IMR-90 (cell line): Measurements from ENCODE around the gene LRRC8C. TPM values are rescaled to one million over a fixed set of nuclear protein-coding genes. Genes with fewer than 3 reads are reported as not detected.

Experiments
- ATAC-seq: fragments of 200-7000 bp; cut with Tn5 transposase; 2 replicates; pipeline ENCODE4 v1.9.1; 2020; ENCODE audit warnings: low read depth, mild to moderate bottlenecking, moderate library complexity
- BruUV-seq: library from RNA; stranded (reverse); fragments of 400-500 nt; replicated peaks from 2 replicates; lab custom pipeline; 2021; lab: Mats Ljungman, UMichigan
- CTCF ChIA-PET: fragments of 300-600 bp; formaldehyde crosslinking; extraction: SDS; loops from one replicate; lab custom pipeline; 2021; ENCODE audit warnings: antibody characterized with exemption; lab: Yijun Ruan, JAX
- POLR2A ChIA-PET: fragments of 300-600 bp; sonication (Branson Sonifier 250); formaldehyde crosslinking; loops from one replicate; lab custom pipeline; 2022; ENCODE audit warnings: antibody characterized with exemption; ENCODE audit not compliant: unreplicated experiment; lab: Charles Lee
- DNase-seq: peaks from one replicate; pipeline ENCODE4 v3.0.0; 2013
- H2AFZ ChIP-seq: replicated peaks from 2 replicates; pipeline ENCODE3; 2013; ENCODE audit warnings: low read length, mild to moderate bottlenecking; ENCODE audit not compliant: poor library complexity
- H2AK5ac ChIP-seq: 2 replicates; pipeline ENCODE4 v1.6.1; 2013; ENCODE audit warnings: low read depth, low read length, inconsistent platforms
- H2AK9ac ChIP-seq: replicated peaks from 2 replicates; pipeline ENCODE3; 2013; ENCODE audit warnings: mild to moderate bottlenecking, low read depth, low read length, moderate library complexity; ENCODE audit not compliant: poor library complexity
- H2BK120ac ChIP-seq: 2 replicates; pipeline ENCODE4 v1.6.1; 2013; ENCODE audit warnings: low read depth, low read length, inconsistent platforms
- H2BK15ac ChIP-seq: 3 replicates; pipeline ENCODE4 v1.6.1; 2013; ENCODE audit warnings: low read depth, low read length, inconsistent platforms
- H2BK20ac ChIP-seq: 2 replicates; pipeline ENCODE4 v1.6.1; 2013; ENCODE audit warnings: low read depth, mild to moderate bottlenecking, inconsistent platforms, low read length, moderate library complexity
- H2BK5ac ChIP-seq: 2 replicates; pipeline ENCODE4 v1.6.1; 2013; ENCODE audit warnings: mild to moderate bottlenecking, low read depth, low read length, inconsistent platforms; ENCODE audit not compliant: poor library complexity, severe bottlenecking
- H3K14ac ChIP-seq: replicated peaks from 2 replicates; pipeline ENCODE4 v1.6.1; 2013; ENCODE audit warnings: low read depth, low read length, inconsistent platforms
- H3K18ac ChIP-seq: 2 replicates; pipeline ENCODE4 v1.6.1; 2013; ENCODE audit warnings: low read depth, low read length, control low read depth
- H3K23ac ChIP-seq: 2 replicates; pipeline ENCODE4 v1.6.1; 2013; ENCODE audit warnings: low read depth, low read length, inconsistent platforms
- H3K27ac ChIP-seq: 2 replicates; pipeline ENCODE4 v1.5.1; 2013; ENCODE audit warnings: mild to moderate bottlenecking, control low read depth, low read length; ENCODE audit not compliant: insufficient read depth
- H3K27me3 ChIP-seq: 2 replicates; pipeline ENCODE4 v1.6.1; 2013; ENCODE audit warnings: low read length; ENCODE audit not compliant: control insufficient read depth, insufficient read depth
- H3K36me3 ChIP-seq: 2 replicates; pipeline ENCODE4 v1.6.1; 2013; ENCODE audit warnings: low read length, mixed read lengths; ENCODE audit not compliant: control insufficient read depth, insufficient read depth
- H3K4ac ChIP-seq: 2 replicates; pipeline ENCODE4 v1.6.1; 2013; ENCODE audit warnings: low read depth, low read length, inconsistent platforms
- H3K4me1 ChIP-seq: 2 replicates; pipeline ENCODE4 v1.6.1; 2013; ENCODE audit warnings: low read length, mixed read lengths; ENCODE audit not compliant: control insufficient read depth, insufficient read depth
- H3K4me2 ChIP-seq: 2 replicates; pipeline ENCODE4 v1.6.1; 2013; ENCODE audit warnings: low read depth, mild to moderate bottlenecking, control low read depth, low read length, moderate library complexity
- H3K4me3 ChIP-seq: 2 replicates; pipeline ENCODE4 v1.5.1; 2013; ENCODE audit warnings: low read depth, mild to moderate bottlenecking, control low read depth, low read length, moderate library complexity; ENCODE audit not compliant: insufficient read depth
- H3K56ac ChIP-seq: 2 replicates; pipeline ENCODE4 v1.6.1; 2013; ENCODE audit warnings: low read length, inconsistent platforms; ENCODE audit not compliant: insufficient read depth; ENCODE audit errors: extremely low read depth
- H3K79me1 ChIP-seq, 2 experiments: 2 replicates each; pipeline ENCODE4 v1.6.1; 2013; ENCODE audit warnings: low read length in 2 of 2, inconsistent platforms in 1 of 2, low read depth in 1 of 2
- H3K9ac ChIP-seq: 2 replicates; pipeline ENCODE4 v1.6.1; 2013; ENCODE audit warnings: low read depth, low read length, control low read depth
- H3K9me1 ChIP-seq: 2 replicates; pipeline ENCODE4 v1.6.1; 2013; ENCODE audit warnings: low read length, inconsistent platforms; ENCODE audit not compliant: insufficient read depth
- H3K9me3 ChIP-seq: 2 replicates; pipeline ENCODE4 v1.6.1; 2013; ENCODE audit warnings: low read length; ENCODE audit not compliant: control insufficient read depth, insufficient read depth
- H4K20me1 ChIP-seq: 2 replicates; pipeline ENCODE4 v1.6.1; 2013; ENCODE audit warnings: low read length, inconsistent platforms; ENCODE audit not compliant: insufficient read depth
- H4K5ac ChIP-seq: 2 replicates; pipeline ENCODE4 v1.6.1; 2013; ENCODE audit warnings: mild to moderate bottlenecking, low read depth, low read length, control low read depth
- H4K8ac ChIP-seq, 2 experiments: 2 replicates each; pipeline ENCODE4 v1.6.1; 2013; ENCODE audit warnings: low read depth in 2 of 2, low read length in 2 of 2, control low read depth in 1 of 2, inconsistent platforms in 1 of 2
- H4K91ac ChIP-seq: 2 replicates; pipeline ENCODE4 v1.6.1; 2013; ENCODE audit warnings: low read depth, low read length, inconsistent platforms; ENCODE audit not compliant: insufficient read depth
- CEBPB ChIP-seq: IDR thresholded peaks from 2 replicates; pipeline ENCODE4 v1.6.1; 2012; ENCODE audit warnings: low read depth, low read length, improper control_type of control experiment
- CHD1 ChIP-seq: IDR thresholded peaks from 2 replicates; pipeline ENCODE4 v1.6.1; 2012; ENCODE audit warnings: low read depth, low read length, improper control_type of control experiment
- ELK1 ChIP-seq: fragments of 150-350 bp; IDR thresholded peaks from 2 replicates; pipeline ENCODE4 v1.6.1; 2016; ENCODE audit warnings: low read depth, mild to moderate bottlenecking, low read length, moderate library complexity, borderline replicate concordance
- MAFK ChIP-seq: IDR thresholded peaks from 2 replicates; pipeline ENCODE4 v1.6.1; 2012; ENCODE audit warnings: low read depth, low read length, improper control_type of control experiment
- MAZ ChIP-seq: IDR thresholded peaks from 2 replicates; pipeline ENCODE4 v1.6.1; 2012; ENCODE audit warnings: low read depth, mild to moderate bottlenecking, low read length, improper control_type of control experiment, moderate library complexity, borderline replicate concordance
- POLR2A ChIP-seq: IDR thresholded peaks from 2 replicates; pipeline ENCODE4 v1.6.1; 2012; ENCODE audit warnings: mild to moderate bottlenecking, low read depth, low read length
- RAD21 ChIP-seq: IDR thresholded peaks from 2 replicates; pipeline ENCODE4 v1.6.1; 2012; ENCODE audit warnings: low read length, improper control_type of control experiment
- dilution Hi-C: fragments of 300-500 bp; cut with HindIII; formaldehyde crosslinking; loops from one replicate; pipeline ENCODE4 v1.14.3; 2018; ENCODE audit warnings: low sequenced_read_pairs; ENCODE audit not compliant: unreplicated experiment
- in situ Hi-C: fragments of 300-500 bp; cut with MboI; formaldehyde crosslinking; loops from 3 replicates; pipeline ENCODE4 v1.14.3; 2019; ENCODE audit warnings: low sequenced_read_pairs, inconsistent platforms, mixed read lengths
- intact Hi-C: fragments of 100-400 bp; cut with micrococcal nuclease; formaldehyde crosslinking; loops from 2 replicates; pipeline ENCODE4 v1.10.0; 2022
- polyA plus RNA-seq, 3 experiments: library from polyadenylated mRNA; depleted of rRNA; stranded (reverse); fragments of >200 nt; gene quantifications; 2 replicates each; pipeline ENCODE4 v1.2.3, GENCODE V29; 2012; ENCODE audit warnings: low replicate concordance in 1 of 3
- total RNA-seq: library from RNA; depleted of rRNA; stranded (reverse); fragments of >200 nt; gene quantifications from 2 replicates; pipeline ENCODE4 v1.2.3, GENCODE V29; 2012

LRRC8C gene
- total and polyA plus RNA-seq, 2 of the 4 experiments (the other 2 are of a cell fraction): 6.5 to 12.9 TPM

- Histone ChIP-seq H2BK5ac (no peak overlapping the region), H3K9me3 (no peaks in the 10 kb centered on the region), H3K4ac (no peak overlapping the region), H3K79me1 (peaks cover 29 to 59% of the 10 kb centered on the region in 2 experiments), H2BK20ac (no peak overlapping the region), H3K4me1 (peaks cover 5% of the 10 kb centered on the region), H2AK5ac (no peak overlapping the region), H2BK120ac (no peak overlapping the region), H3K23ac (no peak overlapping the region), H4K5ac (no peak overlapping the region), H4K8ac (no peak overlapping the region), H3K14ac (no peak overlapping the region), H3K4me2 (no peak overlapping the region), H3K9ac (no peak overlapping the region), H3K18ac (no peak overlapping the region), H4K20me1 (no peaks in the 10 kb centered on the region), H3K4me3 (no peak overlapping the region), H3K9me1 (0 out of 2 replicates have a peak, but pooled peaks cover 3% of the 10 kb centered on the region), H2AK9ac (no peak overlapping the region), H3K27me3 (no peaks in the 10 kb centered on the region), H3K56ac (no peak overlapping the region), H3K36me3 (no peaks in the 10 kb centered on the region), H2AFZ (no peak overlapping the region), H4K91ac (no peak overlapping the region), H3K27ac (no peak overlapping the region), H2BK15ac (no peak overlapping the region)
- intact Hi-C loops: no loop called here
- dilution Hi-C loops: no loop called here
- DNase-seq: no peak
- in situ Hi-C loops: no loop called here
- BruUV-seq: no TSS peak
- POLR2A ChIA-PET: no interaction called here
- TF ChIP-seq MAZ: no peak
- no peak for TF ChIP-seq CHD1
- TF ChIP-seq POLR2A: no peak
- TF ChIP-seq CEBPB: no peak
- TF ChIP-seq ELK1: no peak
- TF ChIP-seq RAD21: no peak
- TF ChIP-seq MAFK: no peak
- CTCF ChIA-PET: no interaction called here
- no peak for ATAC-seq
These were observed 62.9 kb downstream of the LRRC8C start for GRCh38 chr1:89695847-89696246.
